Measurements from ENCODE around the gene LRRC14B. TPM values are rescaled to one million over a fixed set of nuclear protein-coding genes. Genes with fewer than 3 reads are reported as not detected.

LRRC14B gene
- total RNA-seq, 1 experiment from 2014 or later = not detected

DNA sequence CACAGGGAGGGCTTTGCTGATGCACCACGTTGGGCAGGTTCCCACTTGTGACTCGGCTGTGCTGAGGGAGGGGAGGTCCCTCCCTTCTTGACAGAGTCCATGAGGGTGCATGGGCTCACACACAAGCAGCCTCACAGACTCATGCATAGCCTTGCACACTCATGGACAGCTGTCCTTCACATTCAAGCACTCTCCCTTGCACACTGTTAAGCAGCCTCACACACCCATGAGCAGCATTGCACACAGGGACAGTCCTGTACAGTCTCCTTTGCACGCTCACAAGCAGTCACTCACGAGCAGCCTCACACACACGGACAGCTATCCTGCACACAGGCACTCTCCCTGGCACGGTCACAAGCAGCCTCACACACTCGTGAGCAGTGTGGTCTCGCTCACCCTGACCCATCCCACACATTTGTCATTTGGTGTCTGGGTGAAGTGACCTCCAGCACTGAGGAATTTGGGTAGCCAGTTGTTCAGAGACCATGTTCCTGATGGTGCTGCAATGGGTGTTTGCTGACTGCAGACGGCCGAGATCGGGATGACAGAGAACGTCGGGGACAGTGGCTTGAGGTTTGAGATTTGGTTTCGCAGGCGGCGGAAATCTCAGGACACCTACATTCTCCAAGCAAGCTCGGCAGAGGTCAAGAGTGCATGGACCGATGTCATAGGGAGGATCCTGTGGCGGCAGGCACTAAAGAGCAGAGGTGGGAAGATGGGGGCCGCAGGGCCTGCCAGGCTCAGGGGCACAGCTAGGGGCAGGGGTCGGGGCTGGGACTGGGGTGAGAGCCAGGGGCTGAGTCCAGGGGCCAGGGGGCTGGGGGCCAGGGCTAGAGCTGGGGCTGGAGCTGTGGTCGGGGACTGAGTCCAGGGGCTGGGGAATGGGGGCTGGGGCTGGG, 17.7 kb upstream of the LRRC14B start:
- TF ChIP-seq, protein P1, sequence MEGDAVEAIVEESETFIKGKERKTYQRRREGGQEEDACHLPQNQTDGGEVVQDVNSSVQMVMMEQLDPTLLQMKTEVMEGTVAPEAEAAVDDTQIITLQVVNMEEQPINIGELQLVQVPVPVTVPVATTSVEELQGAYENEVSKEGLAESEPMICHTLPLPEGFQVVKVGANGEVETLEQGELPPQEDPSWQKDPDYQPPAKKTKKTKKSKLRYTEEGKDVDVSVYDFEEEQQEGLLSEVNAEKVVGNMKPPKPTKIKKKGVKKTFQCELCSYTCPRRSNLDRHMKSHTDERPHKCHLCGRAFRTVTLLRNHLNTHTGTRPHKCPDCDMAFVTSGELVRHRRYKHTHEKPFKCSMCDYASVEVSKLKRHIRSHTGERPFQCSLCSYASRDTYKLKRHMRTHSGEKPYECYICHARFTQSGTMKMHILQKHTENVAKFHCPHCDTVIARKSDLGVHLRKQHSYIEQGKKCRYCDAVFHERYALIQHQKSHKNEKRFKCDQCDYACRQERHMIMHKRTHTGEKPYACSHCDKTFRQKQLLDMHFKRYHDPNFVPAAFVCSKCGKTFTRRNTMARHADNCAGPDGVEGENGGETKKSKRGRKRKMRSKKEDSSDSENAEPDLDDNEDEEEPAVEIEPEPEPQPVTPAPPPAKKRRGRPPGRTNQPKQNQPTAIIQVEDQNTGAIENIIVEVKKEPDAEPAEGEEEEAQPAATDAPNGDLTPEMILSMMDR (conservative IDR thresholded peaks at IDR 0.05; ENCODE audit: low read depth, low read length) = no peak
- no peak for TF ChIP-seq EZH2 (IDR thresholded peaks at IDR 0.05; ENCODE audit: borderline replicate concordance, low read depth, low read length, poor library complexity, severe bottlenecking)
- Histone ChIP-seq H3K27ac (ENCODE audit: low read depth, low read length, poor library complexity, severe bottlenecking) (no peak overlapping the region), H3K4me1 (ENCODE audit: insufficient read depth, low read length, poor library complexity, severe bottlenecking) (no peaks in the 10 kb centered on the region), H3K36me3 (ENCODE audit: insufficient read depth, low read length, poor library complexity, severe bottlenecking) (no peaks in the 10 kb centered on the region), H3K4me3 (ENCODE audit: low read depth, low read length, poor library complexity, severe bottlenecking) (no peak overlapping the region), H3K9me3 (ENCODE audit: low read depth, low read length, poor library complexity, severe bottlenecking) (no peaks in the 10 kb centered on the region), H3K27me3 (replicated peaks; ENCODE audit: insufficient read depth, low read depth, low read length, poor library complexity) (peaks cover 10% of the 10 kb centered on the region)
- intact Hi-C loops (cut with micrococcal nuclease; ENCODE audit: unreplicated experiment) = no loop called here
- no peak for DNase-seq (ENCODE audit: low spot score)
- BruUV-seq (replicated peaks) = no TSS peak
- ChIA-PET CTCF (no interaction called here), POLR2A (ENCODE audit: low non-redundant PET) (no interaction called here)

DNA sequence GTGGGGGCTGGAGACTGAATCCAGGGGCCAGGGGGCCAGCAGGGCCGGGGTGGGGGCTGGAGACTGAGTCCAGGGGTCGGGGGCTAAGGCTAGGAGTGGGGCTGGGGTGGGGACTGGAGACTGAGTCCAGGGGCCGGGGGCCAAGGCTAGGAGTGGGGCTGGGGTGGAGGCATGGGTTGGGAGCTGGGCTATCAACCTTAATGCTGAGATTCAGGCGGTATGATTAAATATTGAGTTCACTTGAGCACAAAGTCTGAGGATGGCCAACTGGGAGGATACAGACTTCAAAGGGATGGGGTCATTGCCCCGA, 17.0 kb upstream of the LRRC14B start:
- ChIA-PET CTCF (no interaction called here), POLR2A (ENCODE audit: low non-redundant PET) (no interaction called here)
- no peak for TF ChIP-seq EZH2 (IDR thresholded peaks at IDR 0.05; ENCODE audit: borderline replicate concordance, low read depth, low read length, poor library complexity, severe bottlenecking)
- TF ChIP-seq, protein P1 (conservative IDR thresholded peaks at IDR 0.05; ENCODE audit: low read depth, low read length) = no peak
- Histone ChIP-seq H3K9me3 (ENCODE audit: low read depth, low read length, poor library complexity, severe bottlenecking) (no peaks in the 10 kb centered on the region), H3K36me3 (ENCODE audit: insufficient read depth, low read length, poor library complexity, severe bottlenecking) (no peaks in the 10 kb centered on the region), H3K27ac (ENCODE audit: low read depth, low read length, poor library complexity, severe bottlenecking) (no peak overlapping the region), H3K4me1 (ENCODE audit: insufficient read depth, low read length, poor library complexity, severe bottlenecking) (no peaks in the 10 kb centered on the region), H3K27me3 (replicated peaks; ENCODE audit: insufficient read depth, low read depth, low read length, poor library complexity) (peaks cover 13% of the 10 kb centered on the region), H3K4me3 (ENCODE audit: low read depth, low read length, poor library complexity, severe bottlenecking) (no peak overlapping the region)
- BruUV-seq (replicated peaks) = no TSS peak
- intact Hi-C loops (cut with micrococcal nuclease; ENCODE audit: unreplicated experiment) = no loop called here
- DNase-seq (ENCODE audit: low spot score) = no peak

DNA sequence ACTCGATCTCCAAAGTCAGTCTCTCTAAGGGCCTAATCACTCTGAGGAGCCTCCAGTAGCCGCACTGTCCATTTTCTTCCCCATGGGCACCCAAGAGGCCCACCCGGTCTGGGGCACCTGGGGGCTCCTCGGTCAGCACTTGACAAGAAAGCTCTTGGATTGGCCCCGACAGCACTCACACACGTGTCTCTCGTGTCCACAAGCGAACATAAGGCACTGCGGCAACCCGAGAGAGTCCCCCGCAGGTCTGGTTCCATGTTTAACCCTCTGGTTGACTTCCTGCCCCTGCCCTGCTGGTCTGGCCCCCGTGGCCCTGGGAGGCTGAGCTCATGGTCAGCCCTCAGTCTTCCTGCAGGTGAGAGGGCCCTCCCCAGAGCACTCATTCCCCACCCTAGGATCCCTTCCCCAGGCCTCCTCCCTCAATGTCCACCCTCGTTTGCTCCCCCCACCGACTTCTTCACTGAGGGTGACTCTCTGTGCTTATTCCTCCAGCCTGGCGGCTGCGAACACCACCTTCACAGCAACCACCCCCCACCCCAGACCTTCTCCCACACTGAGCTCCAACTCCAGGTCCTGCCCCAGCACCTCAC, 16.3 kb upstream of the LRRC14B start:
- CTCF ChIA-PET = no interaction called here
- DNase-seq (ENCODE audit: low spot score) = no peak

More for the DNA sequence above, 16.3 kb upstream of the LRRC14B start:
- Histone ChIP-seq H3K4me1 (ENCODE audit: insufficient read depth, low read length, poor library complexity, severe bottlenecking) (no peaks in the 10 kb centered on the region), H3K4me3 (ENCODE audit: low read depth, low read length, poor library complexity, severe bottlenecking) (no peak overlapping the region), H3K9me3 (ENCODE audit: low read depth, low read length, poor library complexity, severe bottlenecking) (no peaks in the 10 kb centered on the region), H3K27me3 (replicated peaks; ENCODE audit: insufficient read depth, low read depth, low read length, poor library complexity) (peaks cover 13% of the 10 kb centered on the region), H3K36me3 (ENCODE audit: insufficient read depth, low read length, poor library complexity, severe bottlenecking) (no peaks in the 10 kb centered on the region), H3K27ac (ENCODE audit: low read depth, low read length, poor library complexity, severe bottlenecking) (no peak overlapping the region)
- BruUV-seq (replicated peaks) = no TSS peak
- POLR2A ChIA-PET (ENCODE audit: low non-redundant PET) = no interaction called here
- intact Hi-C loops (cut with micrococcal nuclease; ENCODE audit: unreplicated experiment) = no loop called here
- no peak for TF ChIP-seq EZH2 (IDR thresholded peaks at IDR 0.05; ENCODE audit: borderline replicate concordance, low read depth, low read length, poor library complexity, severe bottlenecking)
- TF ChIP-seq, protein P1 (conservative IDR thresholded peaks at IDR 0.05; ENCODE audit: low read depth, low read length) = no peak

All from A673 (cell line).